Medulla oblongata (tissue), 1 donor: ENCODE measurements around the gene SLC16A1.

Experiments
- DNase-seq: peaks from one replicate; pipeline ENCODE4 v3.0.0-alpha.2; 2015; ENCODE audit errors: extremely low spot score

Gene SLC16A1

GRCh38 chr1:112882271-112882744 lies 73.7 kb downstream of the SLC16A1 start:
- DNase-seq, result peak; percentile 46

GRCh38 chr1:112881742-112882127 lies 74.3 kb downstream of the SLC16A1 start:
- no peak for DNase-seq

- DNase-seq, result no peak
These were observed 76.2 kb downstream of the SLC16A1 start for GRCh38 chr1:112879834-112880233.

- DNase-seq, result peak; percentile 52
These were observed 77.7 kb downstream of the SLC16A1 start for GRCh38 chr1:112878321-112878720.

- DNase-seq, result no peak
These were observed 78.2 kb downstream of the SLC16A1 start for GRCh38 chr1:112877750-112878149.

- DNase-seq, result no peak
These were observed 79.7 kb downstream of the SLC16A1 start for GRCh38 chr1:112876315-112876714.

- DNase-seq, result no peak
These were observed 83.4 kb downstream of the SLC16A1 start for GRCh38 chr1:112872551-112872962.

GRCh38 chr1:112870887-112871646 lies 84.9 kb downstream of the SLC16A1 start:
- DNase-seq, result no peak

- DNase-seq, result no peak
These were observed 86.1 kb downstream of the SLC16A1 start for GRCh38 chr1:112869895-112870294.

GRCh38 chr1:112868191-112868590 lies 87.8 kb downstream of the SLC16A1 start:
- DNase-seq, result no peak

- no peak for DNase-seq
These were observed 89.0 kb downstream of the SLC16A1 start for GRCh38 chr1:112866981-112867380.

- no peak for DNase-seq
These were observed 89.8 kb downstream of the SLC16A1 start for GRCh38 chr1:112866151-112866550.

- DNase-seq, result no peak
These were observed 93.1 kb downstream of the SLC16A1 start for GRCh38 chr1:112862753-112863426.
